GM10266 (cell line): ENCODE measurements around the gene MAP7.

Experiments
- DNase-seq: peaks from one replicate; pipeline ENCODE4 v3.0.0; 2012; ENCODE audit errors: extremely low spot score
- CTCF ChIP-seq: IDR thresholded peaks from 2 replicates; pipeline ENCODE4 v1.5.1; 2012; ENCODE audit warnings: mild to moderate bottlenecking, low read depth; ENCODE audit not compliant: control insufficient read depth, insufficient read depth; ENCODE audit errors: missing control alignments

Gene MAP7

DNA sequence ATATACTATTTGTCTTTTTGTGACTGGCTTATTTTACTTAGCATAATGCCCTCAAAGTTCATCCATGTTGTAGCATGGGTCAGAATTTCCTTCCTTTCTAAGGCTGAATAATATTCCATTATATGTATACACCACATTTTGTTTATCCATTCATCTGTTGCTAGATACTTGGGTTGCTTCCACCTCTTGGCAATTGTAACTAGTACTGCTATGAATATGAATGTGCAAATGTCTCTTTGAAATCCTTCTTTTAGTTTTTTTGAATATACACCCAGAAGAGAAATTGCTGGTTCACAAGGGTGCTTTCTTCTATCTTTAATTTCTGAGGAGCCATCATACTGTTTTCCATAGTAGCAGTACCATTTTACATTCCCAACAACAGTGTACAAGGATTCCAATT lies 21.3 kb upstream of the MAP7 start:
- TF ChIP-seq CTCF = no peak
- DNase-seq = no peak

DNA sequence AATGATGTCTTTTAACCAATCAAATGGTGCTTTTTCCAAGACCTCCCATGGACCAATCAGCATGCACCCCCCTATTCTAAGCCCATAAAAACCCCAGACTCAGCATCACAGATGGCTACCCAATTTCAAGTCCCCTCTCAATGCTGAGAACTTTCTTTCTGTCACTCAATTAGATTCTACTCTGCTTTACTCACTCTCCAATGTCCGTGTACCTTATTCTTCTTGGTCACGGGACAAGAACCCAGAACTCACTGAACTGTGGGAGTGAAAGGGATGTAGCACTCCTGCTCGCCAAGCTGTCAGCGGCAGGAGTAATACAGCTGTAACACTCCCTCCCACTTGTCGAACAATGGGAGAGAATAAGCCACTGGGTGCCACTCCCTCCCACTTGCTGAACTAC lies 20.8 kb upstream of the MAP7 start:
- no peak for DNase-seq

DNA sequence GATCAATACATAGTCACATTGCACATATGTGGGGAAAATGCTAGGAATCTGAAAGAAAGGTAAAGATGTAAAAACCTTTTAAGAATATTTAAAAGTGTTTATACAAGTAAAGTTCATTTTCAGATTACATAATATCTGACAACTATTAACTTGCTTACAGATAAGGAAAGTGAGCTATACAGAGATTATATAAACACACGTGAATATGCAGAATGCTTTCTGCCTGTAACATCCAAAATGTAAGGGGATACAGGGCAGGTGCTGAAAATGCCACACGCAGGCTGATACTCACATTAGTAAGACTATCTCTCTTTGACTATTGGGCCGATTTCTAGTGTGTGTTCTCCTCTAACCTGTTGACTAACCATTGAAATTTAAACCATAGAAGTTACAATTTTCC lies 17.9 kb upstream of the MAP7 start:
- TF ChIP-seq CTCF = no peak
- DNase-seq = no peak

More for the DNA sequence above, 20.8 kb upstream of the MAP7 start:
- TF ChIP-seq CTCF = no peak

DNA sequence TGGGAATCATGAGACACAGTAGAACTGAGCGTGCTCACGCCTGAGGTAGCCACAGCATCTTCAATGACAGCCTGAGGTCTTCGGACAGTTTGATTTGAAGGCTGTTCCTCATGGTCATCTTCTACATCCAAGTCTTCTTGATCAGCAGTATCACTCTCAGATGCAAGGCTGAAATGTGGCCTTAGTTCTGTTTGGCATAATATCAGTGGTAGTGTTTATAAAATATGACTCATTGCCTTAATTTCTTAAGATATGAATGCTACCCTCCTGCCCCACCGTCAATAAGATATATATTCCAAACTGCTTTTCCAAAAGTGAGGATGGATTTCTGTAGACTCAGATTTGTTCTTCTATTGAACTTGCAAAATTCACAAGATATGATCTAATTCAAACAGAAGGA lies 17.5 kb upstream of the MAP7 start:
- TF ChIP-seq CTCF = no peak
- no peak for DNase-seq

DNA sequence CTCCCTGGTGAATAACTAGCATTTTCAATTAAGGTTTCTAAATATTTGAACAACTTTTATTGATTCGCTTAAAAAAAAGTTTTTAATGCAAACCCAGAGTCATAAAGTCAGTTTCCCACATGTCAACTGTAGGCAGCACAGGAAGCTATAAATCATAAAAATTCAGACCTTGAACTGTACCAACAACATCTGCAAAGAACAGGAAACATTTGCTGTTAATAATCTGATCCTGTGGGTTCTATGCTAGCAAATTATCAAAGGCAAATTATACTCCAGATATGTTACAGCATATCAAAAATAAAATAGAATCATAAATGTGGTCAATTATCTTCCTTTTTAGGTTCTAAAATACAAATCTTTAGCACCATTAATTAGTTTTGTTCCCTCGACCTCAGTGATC lies 16.6 kb upstream of the MAP7 start:
- TF ChIP-seq CTCF = no peak
- no peak for DNase-seq

DNA sequence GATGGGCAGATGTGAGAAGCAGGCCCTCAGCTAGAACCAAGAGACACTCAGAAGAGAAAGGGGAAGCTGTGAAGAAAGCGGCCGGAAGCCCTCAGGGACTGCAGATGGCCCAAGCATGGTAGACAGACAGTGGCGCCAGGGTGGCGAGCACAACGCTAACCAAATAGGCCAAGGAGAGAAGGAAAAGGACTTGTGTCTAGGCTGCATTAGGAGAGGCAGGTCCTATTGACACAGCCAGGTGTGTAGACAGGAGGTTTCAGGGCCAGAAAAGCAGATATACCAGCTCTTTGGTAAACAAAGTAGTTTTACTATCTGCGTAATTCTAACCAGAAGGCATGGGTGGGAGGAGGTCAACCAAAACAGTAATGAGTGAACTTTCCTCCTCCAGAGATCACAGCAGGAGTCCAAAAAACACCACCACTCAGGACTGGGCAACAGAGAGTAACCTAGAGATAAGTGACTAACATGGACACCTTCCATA lies 15.8 kb upstream of the MAP7 start:
- TF ChIP-seq CTCF = no peak
- DNase-seq = no peak

- TF ChIP-seq CTCF = no peak
- DNase-seq = no peak
Measured at GRCh38 chr6:136564180-136564579, 14.0 kb upstream of the MAP7 start.
